ENCODE data around the gene PCBP1. TPM values are rescaled to one million over a fixed set of nuclear protein-coding genes. Genes with fewer than 3 reads are reported as not detected.

PCBP1 gene
- total and polyA plus RNA-seq, 9 of the 15 experiments (the other 6 are each of a cell fraction or from before 2014, with no cell fraction given) = 19.2 to 407 (median 78.1) TPM

DNA sequence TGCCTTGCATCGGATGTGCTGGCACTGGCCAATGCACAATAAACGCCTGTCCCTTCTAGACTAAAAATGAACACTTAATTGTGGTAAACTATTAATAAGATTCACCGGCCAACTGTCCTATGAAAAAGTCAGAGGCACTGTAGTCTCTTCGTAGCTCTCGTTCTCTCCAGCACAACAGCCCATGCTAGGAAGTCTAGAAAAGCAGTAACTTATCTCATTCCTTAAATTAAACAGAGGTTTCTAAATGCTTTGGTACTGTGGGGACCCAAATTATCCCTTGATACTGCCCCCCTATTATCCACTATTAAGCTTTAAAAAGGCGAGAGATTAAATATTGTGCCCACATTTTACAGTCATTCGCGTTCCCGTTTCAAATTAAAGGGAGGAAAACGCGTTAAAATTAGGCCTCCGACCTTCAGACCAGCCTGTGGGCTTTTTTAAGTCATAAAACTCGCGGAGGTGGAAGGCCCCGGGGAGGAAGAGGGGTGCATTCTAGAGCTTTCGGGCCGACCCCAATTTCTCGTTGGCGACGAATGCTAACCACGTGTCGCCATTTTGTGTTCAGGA lies 1.5 kb upstream of the PCBP1 start (continued):
- TF ChIP-seq, protein P1, sequence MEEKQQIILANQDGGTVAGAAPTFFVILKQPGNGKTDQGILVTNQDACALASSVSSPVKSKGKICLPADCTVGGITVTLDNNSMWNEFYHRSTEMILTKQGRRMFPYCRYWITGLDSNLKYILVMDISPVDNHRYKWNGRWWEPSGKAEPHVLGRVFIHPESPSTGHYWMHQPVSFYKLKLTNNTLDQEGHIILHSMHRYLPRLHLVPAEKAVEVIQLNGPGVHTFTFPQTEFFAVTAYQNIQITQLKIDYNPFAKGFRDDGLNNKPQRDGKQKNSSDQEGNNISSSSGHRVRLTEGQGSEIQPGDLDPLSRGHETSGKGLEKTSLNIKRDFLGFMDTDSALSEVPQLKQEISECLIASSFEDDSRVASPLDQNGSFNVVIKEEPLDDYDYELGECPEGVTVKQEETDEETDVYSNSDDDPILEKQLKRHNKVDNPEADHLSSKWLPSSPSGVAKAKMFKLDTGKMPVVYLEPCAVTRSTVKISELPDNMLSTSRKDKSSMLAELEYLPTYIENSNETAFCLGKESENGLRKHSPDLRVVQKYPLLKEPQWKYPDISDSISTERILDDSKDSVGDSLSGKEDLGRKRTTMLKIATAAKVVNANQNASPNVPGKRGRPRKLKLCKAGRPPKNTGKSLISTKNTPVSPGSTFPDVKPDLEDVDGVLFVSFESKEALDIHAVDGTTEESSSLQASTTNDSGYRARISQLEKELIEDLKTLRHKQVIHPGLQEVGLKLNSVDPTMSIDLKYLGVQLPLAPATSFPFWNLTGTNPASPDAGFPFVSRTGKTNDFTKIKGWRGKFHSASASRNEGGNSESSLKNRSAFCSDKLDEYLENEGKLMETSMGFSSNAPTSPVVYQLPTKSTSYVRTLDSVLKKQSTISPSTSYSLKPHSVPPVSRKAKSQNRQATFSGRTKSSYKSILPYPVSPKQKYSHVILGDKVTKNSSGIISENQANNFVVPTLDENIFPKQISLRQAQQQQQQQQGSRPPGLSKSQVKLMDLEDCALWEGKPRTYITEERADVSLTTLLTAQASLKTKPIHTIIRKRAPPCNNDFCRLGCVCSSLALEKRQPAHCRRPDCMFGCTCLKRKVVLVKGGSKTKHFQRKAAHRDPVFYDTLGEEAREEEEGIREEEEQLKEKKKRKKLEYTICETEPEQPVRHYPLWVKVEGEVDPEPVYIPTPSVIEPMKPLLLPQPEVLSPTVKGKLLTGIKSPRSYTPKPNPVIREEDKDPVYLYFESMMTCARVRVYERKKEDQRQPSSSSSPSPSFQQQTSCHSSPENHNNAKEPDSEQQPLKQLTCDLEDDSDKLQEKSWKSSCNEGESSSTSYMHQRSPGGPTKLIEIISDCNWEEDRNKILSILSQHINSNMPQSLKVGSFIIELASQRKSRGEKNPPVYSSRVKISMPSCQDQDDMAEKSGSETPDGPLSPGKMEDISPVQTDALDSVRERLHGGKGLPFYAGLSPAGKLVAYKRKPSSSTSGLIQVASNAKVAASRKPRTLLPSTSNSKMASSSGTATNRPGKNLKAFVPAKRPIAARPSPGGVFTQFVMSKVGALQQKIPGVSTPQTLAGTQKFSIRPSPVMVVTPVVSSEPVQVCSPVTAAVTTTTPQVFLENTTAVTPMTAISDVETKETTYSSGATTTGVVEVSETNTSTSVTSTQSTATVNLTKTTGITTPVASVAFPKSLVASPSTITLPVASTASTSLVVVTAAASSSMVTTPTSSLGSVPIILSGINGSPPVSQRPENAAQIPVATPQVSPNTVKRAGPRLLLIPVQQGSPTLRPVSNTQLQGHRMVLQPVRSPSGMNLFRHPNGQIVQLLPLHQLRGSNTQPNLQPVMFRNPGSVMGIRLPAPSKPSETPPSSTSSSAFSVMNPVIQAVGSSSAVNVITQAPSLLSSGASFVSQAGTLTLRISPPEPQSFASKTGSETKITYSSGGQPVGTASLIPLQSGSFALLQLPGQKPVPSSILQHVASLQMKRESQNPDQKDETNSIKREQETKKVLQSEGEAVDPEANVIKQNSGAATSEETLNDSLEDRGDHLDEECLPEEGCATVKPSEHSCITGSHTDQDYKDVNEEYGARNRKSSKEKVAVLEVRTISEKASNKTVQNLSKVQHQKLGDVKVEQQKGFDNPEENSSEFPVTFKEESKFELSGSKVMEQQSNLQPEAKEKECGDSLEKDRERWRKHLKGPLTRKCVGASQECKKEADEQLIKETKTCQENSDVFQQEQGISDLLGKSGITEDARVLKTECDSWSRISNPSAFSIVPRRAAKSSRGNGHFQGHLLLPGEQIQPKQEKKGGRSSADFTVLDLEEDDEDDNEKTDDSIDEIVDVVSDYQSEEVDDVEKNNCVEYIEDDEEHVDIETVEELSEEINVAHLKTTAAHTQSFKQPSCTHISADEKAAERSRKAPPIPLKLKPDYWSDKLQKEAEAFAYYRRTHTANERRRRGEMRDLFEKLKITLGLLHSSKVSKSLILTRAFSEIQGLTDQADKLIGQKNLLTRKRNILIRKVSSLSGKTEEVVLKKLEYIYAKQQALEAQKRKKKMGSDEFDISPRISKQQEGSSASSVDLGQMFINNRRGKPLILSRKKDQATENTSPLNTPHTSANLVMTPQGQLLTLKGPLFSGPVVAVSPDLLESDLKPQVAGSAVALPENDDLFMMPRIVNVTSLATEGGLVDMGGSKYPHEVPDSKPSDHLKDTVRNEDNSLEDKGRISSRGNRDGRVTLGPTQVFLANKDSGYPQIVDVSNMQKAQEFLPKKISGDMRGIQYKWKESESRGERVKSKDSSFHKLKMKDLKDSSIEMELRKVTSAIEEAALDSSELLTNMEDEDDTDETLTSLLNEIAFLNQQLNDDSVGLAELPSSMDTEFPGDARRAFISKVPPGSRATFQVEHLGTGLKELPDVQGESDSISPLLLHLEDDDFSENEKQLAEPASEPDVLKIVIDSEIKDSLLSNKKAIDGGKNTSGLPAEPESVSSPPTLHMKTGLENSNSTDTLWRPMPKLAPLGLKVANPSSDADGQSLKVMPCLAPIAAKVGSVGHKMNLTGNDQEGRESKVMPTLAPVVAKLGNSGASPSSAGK (IDR thresholded peaks at IDR 0.05) = no peak; the same call in none of the 2 replicates
- TF ChIP-seq, protein P2, sequence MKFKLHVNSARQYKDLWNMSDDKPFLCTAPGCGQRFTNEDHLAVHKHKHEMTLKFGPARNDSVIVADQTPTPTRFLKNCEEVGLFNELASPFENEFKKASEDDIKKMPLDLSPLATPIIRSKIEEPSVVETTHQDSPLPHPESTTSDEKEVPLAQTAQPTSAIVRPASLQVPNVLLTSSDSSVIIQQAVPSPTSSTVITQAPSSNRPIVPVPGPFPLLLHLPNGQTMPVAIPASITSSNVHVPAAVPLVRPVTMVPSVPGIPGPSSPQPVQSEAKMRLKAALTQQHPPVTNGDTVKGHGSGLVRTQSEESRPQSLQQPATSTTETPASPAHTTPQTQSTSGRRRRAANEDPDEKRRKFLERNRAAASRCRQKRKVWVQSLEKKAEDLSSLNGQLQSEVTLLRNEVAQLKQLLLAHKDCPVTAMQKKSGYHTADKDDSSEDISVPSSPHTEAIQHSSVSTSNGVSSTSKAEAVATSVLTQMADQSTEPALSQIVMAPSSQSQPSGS (CRISPR knock-in tag; IDR thresholded peaks at IDR 0.05) = no peak
- no peak for TF ChIP-seq KLF6 (CRISPR knock-in tag; IDR thresholded peaks at IDR 0.05; ENCODE audit: borderline replicate concordance)
- no peak for TF ChIP-seq MAFG (tag; conservative IDR thresholded peaks at IDR 0.05)
- no peak for TF ChIP-seq ATF1 (CRISPR knock-in tag; IDR thresholded peaks at IDR 0.05)
- TF ChIP-seq ATF1 (tag; IDR thresholded peaks at IDR 0.05) = no peak
- no peak for TF ChIP-seq SMARCE1 (IDR thresholded peaks at IDR 0.05)
- TF ChIP-seq, protein P3, sequence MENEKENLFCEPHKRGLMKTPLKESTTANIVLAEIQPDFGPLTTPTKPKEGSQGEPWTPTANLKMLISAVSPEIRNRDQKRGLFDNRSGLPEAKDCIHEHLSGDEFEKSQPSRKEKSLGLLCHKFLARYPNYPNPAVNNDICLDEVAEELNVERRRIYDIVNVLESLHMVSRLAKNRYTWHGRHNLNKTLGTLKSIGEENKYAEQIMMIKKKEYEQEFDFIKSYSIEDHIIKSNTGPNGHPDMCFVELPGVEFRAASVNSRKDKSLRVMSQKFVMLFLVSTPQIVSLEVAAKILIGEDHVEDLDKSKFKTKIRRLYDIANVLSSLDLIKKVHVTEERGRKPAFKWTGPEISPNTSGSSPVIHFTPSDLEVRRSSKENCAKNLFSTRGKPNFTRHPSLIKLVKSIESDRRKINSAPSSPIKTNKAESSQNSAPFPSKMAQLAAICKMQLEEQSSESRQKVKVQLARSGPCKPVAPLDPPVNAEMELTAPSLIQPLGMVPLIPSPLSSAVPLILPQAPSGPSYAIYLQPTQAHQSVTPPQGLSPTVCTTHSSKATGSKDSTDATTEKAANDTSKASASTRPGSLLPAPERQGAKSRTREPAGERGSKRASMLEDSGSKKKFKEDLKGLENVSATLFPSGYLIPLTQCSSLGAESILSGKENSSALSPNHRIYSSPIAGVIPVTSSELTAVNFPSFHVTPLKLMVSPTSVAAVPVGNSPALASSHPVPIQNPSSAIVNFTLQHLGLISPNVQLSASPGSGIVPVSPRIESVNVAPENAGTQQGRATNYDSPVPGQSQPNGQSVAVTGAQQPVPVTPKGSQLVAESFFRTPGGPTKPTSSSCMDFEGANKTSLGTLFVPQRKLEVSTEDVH (IDR thresholded peaks at IDR 0.05; ENCODE audit: low read depth, partially characterized antibody) = no peak
- no peak for TF ChIP-seq NR1H2 (CRISPR knock-in tag; IDR thresholded peaks at IDR 0.05)
- TF ChIP-seq, protein P4, sequence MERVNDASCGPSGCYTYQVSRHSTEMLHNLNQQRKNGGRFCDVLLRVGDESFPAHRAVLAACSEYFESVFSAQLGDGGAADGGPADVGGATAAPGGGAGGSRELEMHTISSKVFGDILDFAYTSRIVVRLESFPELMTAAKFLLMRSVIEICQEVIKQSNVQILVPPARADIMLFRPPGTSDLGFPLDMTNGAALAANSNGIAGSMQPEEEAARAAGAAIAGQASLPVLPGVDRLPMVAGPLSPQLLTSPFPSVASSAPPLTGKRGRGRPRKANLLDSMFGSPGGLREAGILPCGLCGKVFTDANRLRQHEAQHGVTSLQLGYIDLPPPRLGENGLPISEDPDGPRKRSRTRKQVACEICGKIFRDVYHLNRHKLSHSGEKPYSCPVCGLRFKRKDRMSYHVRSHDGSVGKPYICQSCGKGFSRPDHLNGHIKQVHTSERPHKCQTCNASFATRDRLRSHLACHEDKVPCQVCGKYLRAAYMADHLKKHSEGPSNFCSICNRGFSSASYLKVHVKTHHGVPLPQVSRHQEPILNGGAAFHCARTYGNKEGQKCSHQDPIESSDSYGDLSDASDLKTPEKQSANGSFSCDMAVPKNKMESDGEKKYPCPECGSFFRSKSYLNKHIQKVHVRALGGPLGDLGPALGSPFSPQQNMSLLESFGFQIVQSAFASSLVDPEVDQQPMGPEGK (CRISPR knock-in tag; IDR thresholded peaks at IDR 0.05; ENCODE audit: borderline replicate concordance) = peak; percentile 81

Measured in K562 (cell line).